PC-3 (cell line): Measurements from ENCODE around the gene RGS17. TPM values are rescaled to one million over a fixed set of nuclear protein-coding genes. Genes with fewer than 3 reads are reported as not detected.

Experiments
- ATAC-seq: fragments of 200-7000 bp; cut with Tn5 transposase; 2 replicates; pipeline ENCODE4 v1.9.1; 2020; ENCODE audit warnings: mild to moderate bottlenecking, moderate library complexity
- BruUV-seq: library from RNA; stranded (reverse); fragments of 400-500 nt; replicated peaks from 2 replicates; lab custom pipeline; 2021; lab: Mats Ljungman, UMichigan
- CTCF ChIA-PET: fragments of 300-600 bp; sonication (Branson Sonifier 250); formaldehyde crosslinking; loops from one replicate; lab custom pipeline; 2022; ENCODE audit warnings: antibody characterized with exemption; lab: Charles Lee
- POLR2A ChIA-PET: fragments of 300-600 bp; sonication (Branson Sonifier 250); formaldehyde crosslinking; loops from one replicate; lab custom pipeline; 2022; ENCODE audit warnings: antibody characterized with exemption; ENCODE audit not compliant: unreplicated experiment; lab: Charles Lee
- DNase-seq: peaks from one replicate; pipeline ENCODE4 v3.0.0-alpha.2; 2015
- H2AFZ ChIP-seq: fragments of 300-600 bp; sonication (generic); 2 replicates; pipeline ENCODE4 v1.6.0; 2016; ENCODE audit warnings: antibody characterized with exemption, low read length
- H3F3A ChIP-seq: fragments of 300-600 bp; sonication (generic); one replicate; pipeline ENCODE4 v1.6.0; 2017; ENCODE audit warnings: antibody characterized with exemption, low read length, control low read depth, mild to moderate bottlenecking; ENCODE audit not compliant: unreplicated experiment
- H3K27ac ChIP-seq: fragments of 300-600 bp; sonication (generic); 2 replicates; pipeline ENCODE4 v1.5.1; 2016; ENCODE audit warnings: mild to moderate bottlenecking, low read length
- H3K27me3 ChIP-seq: fragments of 300-600 bp; sonication (generic); 2 replicates; pipeline ENCODE4 v1.6.1; 2016; ENCODE audit warnings: low read length, mixed read lengths
- H3K36me3 ChIP-seq: fragments of 300-600 bp; sonication (generic); 2 replicates; pipeline ENCODE4 v1.6.1; 2016; ENCODE audit warnings: low read depth, mixed run types, low read length, mixed read lengths
- H3K4me1 ChIP-seq: fragments of 300-600 bp; sonication (generic); 2 replicates; pipeline ENCODE4 v1.5.1; 2016; ENCODE audit warnings: low read length; ENCODE audit not compliant: insufficient read depth
- H3K4me2 ChIP-seq: fragments of 300-600 bp; sonication (generic); 2 replicates; pipeline ENCODE4 v1.6.0; 2016; ENCODE audit warnings: low read length
- H3K4me3 ChIP-seq: fragments of 300-600 bp; sonication (generic); 2 replicates; pipeline ENCODE4 v1.5.1; 2016; ENCODE audit warnings: mild to moderate bottlenecking, low read length, mixed read lengths
- H3K79me2 ChIP-seq: fragments of 300-600 bp; sonication (generic); 2 replicates; pipeline ENCODE4 v1.6.1; 2017; ENCODE audit warnings: low read length, mixed read lengths
- H3K9ac ChIP-seq: fragments of 300-600 bp; sonication (generic); 2 replicates; pipeline ENCODE4 v1.6.0; 2016; ENCODE audit warnings: mild to moderate bottlenecking, low read length
- H3K9me2 ChIP-seq: fragments of 300-600 bp; sonication (generic); replicated peaks from 2 replicates; pipeline ENCODE4 v1.6.1; 2016; ENCODE audit warnings: mixed run types, low read length, mixed read lengths
- H3K9me3 ChIP-seq: fragments of 300-600 bp; sonication (generic); 2 replicates; pipeline ENCODE4 v1.6.1; 2016; ENCODE audit warnings: low read length, mixed read lengths
- H4K20me1 ChIP-seq: fragments of 300-600 bp; sonication (generic); 2 replicates; pipeline ENCODE4 v1.6.1; 2016; ENCODE audit warnings: low read length, mixed read lengths
- CTCF ChIP-seq: fragments of 300-600 bp; sonication (generic); conservative IDR thresholded peaks from 2 replicates; pipeline ENCODE4 v1.5.1; 2017; ENCODE audit warnings: antibody characterized with exemption, low read depth, mild to moderate bottlenecking, low read length
- EZH2 ChIP-seq: fragments of 300-600 bp; sonication (generic); IDR thresholded peaks from one replicate; pipeline ENCODE4 v1.6.1; 2017; ENCODE audit warnings: antibody characterized with exemption, mild to moderate bottlenecking, low read length; ENCODE audit not compliant: unreplicated experiment
- EZH2phosphoT487 ChIP-seq: fragments of 300-600 bp; sonication (generic); IDR thresholded peaks from 2 replicates; pipeline ENCODE4 v1.6.1; 2018; ENCODE audit warnings: mild to moderate bottlenecking, antibody characterized with exemption, low read length, borderline replicate concordance
- intact Hi-C: fragments of 100-400 bp; cut with micrococcal nuclease; formaldehyde crosslinking; loops from 2 replicates; pipeline ENCODE4 v1.9.0; 2023
- total RNA-seq: library from RNA; depleted of rRNA; stranded (reverse); fragments of >200 nt; gene quantifications from 2 replicates; pipeline ENCODE4 v1.2.3, GENCODE V29; 2014

The RGS17 gene
- total RNA-seq, 1 experiment from 2014 or later = 1.4 TPM

DNA sequence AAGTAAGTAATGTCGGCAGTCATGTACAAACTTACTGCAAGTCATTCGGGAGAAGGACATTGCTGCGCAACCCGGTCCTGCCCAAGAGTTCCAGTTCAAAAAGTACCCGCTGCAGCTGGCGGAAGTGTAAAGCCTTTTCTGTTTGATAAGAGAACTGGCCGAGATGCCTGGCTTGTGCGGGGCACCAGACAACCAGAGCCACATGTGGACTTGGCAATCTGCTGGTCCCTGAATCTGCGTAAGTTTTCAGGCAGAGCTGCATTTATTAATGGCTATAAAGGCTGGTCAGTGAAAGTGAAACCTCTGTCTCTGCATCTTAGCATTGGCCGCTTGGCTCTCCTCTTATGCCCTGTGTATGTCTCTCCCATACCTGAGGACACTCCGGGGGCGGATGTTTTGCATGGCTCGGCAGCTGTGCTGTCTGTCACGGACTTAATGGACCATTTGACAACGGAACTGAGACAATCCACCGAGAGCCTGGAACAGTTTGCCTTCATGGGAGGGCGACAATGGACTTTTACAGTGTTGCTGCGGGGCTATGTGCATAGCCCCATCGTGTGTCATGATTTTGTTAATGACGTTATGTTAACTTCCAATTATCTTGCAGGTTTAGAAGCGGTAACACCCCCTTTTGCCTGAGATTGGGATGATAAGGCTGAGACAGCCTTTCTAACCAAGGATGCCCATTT is 19.8 kb upstream of the RGS17 start:
- no peaks in the 10 kb centered on the region for H3F3A ChIP-seq
- DNase-seq (no peak), ATAC-seq (no peak)
- no peaks in the 10 kb centered on the region for H3K4me1 ChIP-seq
- no TSS peak for BruUV-seq
- no peaks in the 10 kb centered on the region for H3K36me3 ChIP-seq
- H3K27ac ChIP-seq = no peak overlapping the region
- no peaks in the 10 kb centered on the region for H3K27me3 ChIP-seq
- H3K4me3 ChIP-seq = no peak overlapping the region
- no peak overlapping the region for H3K9ac ChIP-seq
- TF ChIP-seq EZH2phosphoT487 (no peak), CTCF (no peak), EZH2 (no peak)
- no peaks in the 10 kb centered on the region for H3K9me3 ChIP-seq
- H3K79me2 ChIP-seq = no peaks in the 10 kb centered on the region
- H2AFZ ChIP-seq = no peak overlapping the region
- ChIA-PET CTCF (no interaction called here), POLR2A (no interaction called here)
- intact Hi-C loops = no loop called here
- no peaks in the 10 kb centered on the region for H3K9me2 ChIP-seq
- H4K20me1 ChIP-seq = no peaks in the 10 kb centered on the region
- no peak overlapping the region for H3K4me2 ChIP-seq

DNA sequence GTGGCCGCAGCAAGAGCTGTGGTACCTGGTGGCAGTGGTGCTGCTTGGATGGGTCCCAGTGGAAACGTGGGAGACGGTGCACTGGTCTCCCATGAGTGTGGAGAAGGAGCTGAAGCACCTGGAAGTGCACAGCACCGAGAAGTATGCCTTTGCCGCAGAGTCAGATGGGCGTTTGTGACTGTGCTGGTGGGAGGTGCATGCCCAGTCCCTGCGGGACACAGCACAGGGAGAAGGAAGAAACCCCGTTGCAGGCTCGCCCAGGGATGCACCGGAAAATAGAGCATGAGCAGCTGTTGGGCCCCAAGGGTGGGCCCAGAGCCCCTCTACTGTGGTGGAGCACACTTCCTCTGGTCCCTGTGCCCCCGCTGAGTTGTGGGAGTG is 19.3 kb upstream of the RGS17 start:
- no peak overlapping the region for H3K9ac ChIP-seq
- H3K27ac ChIP-seq = no peak overlapping the region
- H3K27me3 ChIP-seq = no peaks in the 10 kb centered on the region
- H3K36me3 ChIP-seq = no peaks in the 10 kb centered on the region
- POLR2A ChIA-PET = no interaction called here
- no TSS peak for BruUV-seq
- H4K20me1 ChIP-seq = no peaks in the 10 kb centered on the region
- DNase-seq = no peak
- CTCF ChIA-PET = no interaction called here
- intact Hi-C loops = no loop called here
- H3K4me1 ChIP-seq = no peaks in the 10 kb centered on the region
- H3K79me2 ChIP-seq = no peaks in the 10 kb centered on the region
- H3F3A ChIP-seq = no peaks in the 10 kb centered on the region
- H3K4me2 ChIP-seq = no peak overlapping the region
- no peak for ATAC-seq
- H3K9me2 ChIP-seq = no peaks in the 10 kb centered on the region
- H2AFZ ChIP-seq = no peak overlapping the region
- TF ChIP-seq CTCF (no peak), EZH2 (no peak), EZH2phosphoT487 (no peak)
- no peaks in the 10 kb centered on the region for H3K9me3 ChIP-seq
- H3K4me3 ChIP-seq = no peak overlapping the region

- H3K4me3 ChIP-seq = no peak overlapping the region
- CTCF ChIA-PET = no interaction called here
These were observed 18.8 kb upstream of the RGS17 start for GRCh38 chr6:153149891-153150290.

More at GRCh38 chr6:153149891-153150290, 18.8 kb upstream of the RGS17 start:
- H3K79me2 ChIP-seq = no peaks in the 10 kb centered on the region
- H3K9me3 ChIP-seq = no peaks in the 10 kb centered on the region
- DNase-seq (no peak), ATAC-seq (no peak)
- H3K9me2 ChIP-seq = no peaks in the 10 kb centered on the region
- no peaks in the 10 kb centered on the region for H3K27me3 ChIP-seq
- H3K36me3 ChIP-seq = no peaks in the 10 kb centered on the region
- no peak overlapping the region for H3K27ac ChIP-seq
- H3K9ac ChIP-seq = no peak overlapping the region
- intact Hi-C loops = no loop called here
- POLR2A ChIA-PET = no interaction called here
- no peaks in the 10 kb centered on the region for H3F3A ChIP-seq
- no peaks in the 10 kb centered on the region for H4K20me1 ChIP-seq
- TF ChIP-seq CTCF (no peak), EZH2phosphoT487 (no peak), EZH2 (no peak)
- no peak overlapping the region for H2AFZ ChIP-seq
- no peaks in the 10 kb centered on the region for H3K4me1 ChIP-seq
- BruUV-seq = no TSS peak
- no peak overlapping the region for H3K4me2 ChIP-seq
